ENCODE results near the gene DNMT3A.

DNMT3A gene

DNA sequence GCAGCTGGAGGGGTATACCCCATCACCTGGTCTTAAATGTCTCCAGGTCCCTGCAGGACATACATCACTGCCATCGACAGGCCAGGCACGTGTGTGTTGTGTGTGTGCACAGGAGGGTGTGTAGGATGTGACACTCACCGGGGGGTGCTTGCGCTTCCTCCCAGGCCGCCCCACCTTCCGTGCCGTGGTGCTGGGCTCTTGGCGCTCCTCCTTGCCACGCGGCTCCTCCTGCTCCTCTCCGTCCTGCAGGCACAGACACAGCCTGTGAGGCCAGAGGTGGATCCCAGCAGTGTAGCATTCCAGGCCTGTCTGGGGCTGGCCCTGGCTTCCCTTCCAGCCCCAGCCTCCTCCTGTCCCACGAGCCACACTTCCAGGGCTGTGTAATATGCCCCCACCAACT, 41.7 kb downstream of the DNMT3A start:
- no peak overlapping the region for H4K91ac ChIP-seq (ENCODE audit: low read depth, low read length, poor library complexity)
- WGBS, 2 donors (ENCODE audit: extremely low coverage in 2 of 2, insufficient read length in 2 of 2, insufficient replicate concordance in 1 of 2), result no CpG with 5 or more reads among the region's 12 CpGs
- no peak overlapping the region for H4K8ac ChIP-seq (ENCODE audit: low read depth, low read length)
- no peaks in the 10 kb centered on the region for H3K9me3 ChIP-seq (replicated peaks in 1 of 2; ENCODE audit: control insufficient read depth in 2 of 2, insufficient read depth in 1 of 2, low read depth in 1 of 2, low read length in 2 of 2)
- H3K18ac ChIP-seq (ENCODE audit: low read length), result peak overlapping the region; percentile 63
- peak overlapping the region in 1 of 2 donors; percentile 66 for H3K4me3 ChIP-seq (ENCODE audit: low read length in 2 of 2)
- no peak overlapping the region for H3K9ac ChIP-seq (ENCODE audit: low read depth, low read length, poor library complexity)
- H3K4me1 ChIP-seq (ENCODE audit: control insufficient read depth in 2 of 2, insufficient read depth in 1 of 2, low read depth in 1 of 2, low read length in 2 of 2), result peaks cover 6 to 16% of the 10 kb centered on the region in 2 donors
- H3K36me3 ChIP-seq (replicated peaks in 1 of 2; ENCODE audit: control insufficient read depth in 2 of 2, insufficient read depth in 2 of 2, low read length in 2 of 2), result no peaks in the 10 kb centered on the region
- H2AK5ac ChIP-seq (ENCODE audit: low read depth, low read length), result peak overlapping the region; percentile 91
- no peak overlapping the region for H2AFZ ChIP-seq (ENCODE audit: low read length)
- H2BK120ac ChIP-seq (ENCODE audit: low read depth, low read length), result no peak overlapping the region
- no peak overlapping the region for H2BK5ac ChIP-seq (ENCODE audit: low read length)
- peak overlapping the region; percentile 25 for H3K14ac ChIP-seq (ENCODE audit: low read length)
- H2BK15ac ChIP-seq (ENCODE audit: low read length), result peak overlapping the region; percentile 53
- peak overlapping the region; percentile 56 for H3K4ac ChIP-seq (ENCODE audit: low read length)
- H3K27ac ChIP-seq (replicated peaks; ENCODE audit: low read length), result no peak overlapping the region
- H3K79me1 ChIP-seq (ENCODE audit: low read depth, low read length), result no peaks in the 10 kb centered on the region
- H3K4me2 ChIP-seq (ENCODE audit: insufficient read depth, low read length, poor library complexity, severe bottlenecking), result no peak overlapping the region
- H3K27me3 ChIP-seq (ENCODE audit: control insufficient read depth in 3 of 3, insufficient read depth in 3 of 3, low read depth in 1 of 3, low read length in 3 of 3), result no peaks in the 10 kb centered on the region
- peak overlapping the region; percentile 87 for H2BK12ac ChIP-seq (ENCODE audit: low read length)
- DNase-seq (ENCODE audit: low spot score), result no peak
- peak overlapping the region; percentile 81 for H3K23ac ChIP-seq (ENCODE audit: low read depth, low read length, poor library complexity)

DNA sequence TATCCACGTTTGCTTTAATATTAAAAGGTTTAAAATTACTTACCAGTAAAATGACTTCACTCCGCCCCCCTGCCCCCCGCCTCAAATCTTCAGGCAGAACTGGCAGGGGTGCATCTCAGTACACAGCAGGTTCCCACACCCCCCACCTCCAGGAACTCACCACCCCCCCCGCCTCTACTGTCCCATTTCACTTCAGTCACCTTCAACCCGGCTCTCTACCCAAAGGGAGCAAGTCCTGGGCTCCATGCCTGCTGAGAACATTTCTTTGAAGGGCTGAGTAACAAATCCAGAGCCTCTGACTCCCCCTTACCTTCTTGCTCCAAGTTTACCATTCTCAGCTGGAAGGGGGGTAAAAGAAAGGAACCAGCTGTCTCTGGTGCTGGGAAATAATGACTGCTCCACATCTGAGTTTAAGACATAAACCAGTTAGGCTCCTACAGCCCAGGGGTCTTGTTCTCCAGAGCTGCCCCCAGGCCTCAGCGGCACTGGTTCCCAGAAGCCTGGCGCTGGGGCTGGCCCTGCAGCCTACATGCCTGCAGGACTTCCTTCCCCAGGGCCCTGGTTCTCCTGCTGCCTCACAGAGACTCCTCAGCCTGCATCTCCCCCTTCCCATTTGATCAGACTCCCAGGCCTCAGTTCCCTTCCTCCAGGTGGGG, 42.8 kb downstream of the DNMT3A start:
- H3K18ac ChIP-seq (ENCODE audit: low read length), result no peak overlapping the region

DNA sequence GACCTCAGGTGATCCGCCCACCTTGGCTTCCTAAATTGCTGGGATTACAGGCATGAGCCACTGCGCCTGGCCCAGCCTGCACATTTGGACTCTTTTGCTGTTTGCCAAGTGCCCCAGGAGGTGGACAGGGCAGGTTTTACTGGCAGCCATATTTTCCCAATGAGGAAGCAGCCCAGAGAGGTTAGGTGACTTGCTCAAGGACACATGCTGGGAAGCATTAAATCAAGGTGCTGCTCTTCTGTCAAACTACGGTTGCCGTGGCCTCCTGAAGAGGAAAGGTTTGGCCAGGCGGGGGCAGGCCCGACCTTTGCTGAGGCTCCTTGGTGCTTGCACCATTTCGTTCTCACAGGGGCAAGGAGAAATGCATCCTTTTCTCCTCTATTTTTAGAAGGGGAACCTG, 44.0 kb downstream of the DNMT3A start:
- Histone ChIP-seq H2BK5ac (ENCODE audit: low read length) (no peak overlapping the region), H3K23ac (ENCODE audit: low read depth, low read length, poor library complexity) (peak overlapping the region; percentile 52), H3K79me1 (ENCODE audit: low read depth, low read length) (no peaks in the 10 kb centered on the region), H3K27ac (replicated peaks; ENCODE audit: low read length) (no peak overlapping the region), H4K8ac (ENCODE audit: low read depth, low read length) (no peak overlapping the region), H3K9me3 (replicated peaks in 1 of 2; ENCODE audit: control insufficient read depth in 2 of 2, insufficient read depth in 1 of 2, low read depth in 1 of 2, low read length in 2 of 2) (no peaks in the 10 kb centered on the region), H2BK120ac (ENCODE audit: low read depth, low read length) (no peak overlapping the region), H2AK5ac (ENCODE audit: low read depth, low read length) (no peak overlapping the region), H4K91ac (ENCODE audit: low read depth, low read length, poor library complexity) (no peak overlapping the region), H3K9ac (ENCODE audit: low read depth, low read length, poor library complexity) (no peak overlapping the region), H3K18ac (ENCODE audit: low read length) (no peak overlapping the region), H3K36me3 (replicated peaks in 1 of 2; ENCODE audit: control insufficient read depth in 2 of 2, insufficient read depth in 2 of 2, low read length in 2 of 2) (no peaks in the 10 kb centered on the region), H2AFZ (ENCODE audit: low read length) (no peak overlapping the region), H2BK12ac (ENCODE audit: low read length) (no peak overlapping the region), H3K4me2 (ENCODE audit: insufficient read depth, low read length, poor library complexity, severe bottlenecking) (no peak overlapping the region), H3K4me3 (ENCODE audit: low read length in 2 of 2) (no peak overlapping the region), H3K4me1 (ENCODE audit: control insufficient read depth in 2 of 2, insufficient read depth in 1 of 2, low read depth in 1 of 2, low read length in 2 of 2) (peaks cover 9 to 11% of the 10 kb centered on the region in 2 donors), H3K27me3 (ENCODE audit: control insufficient read depth in 3 of 3, insufficient read depth in 3 of 3, low read depth in 1 of 3, low read length in 3 of 3) (no peaks in the 10 kb centered on the region), H2BK15ac (ENCODE audit: low read length) (no peak overlapping the region), H3K4ac (ENCODE audit: low read length) (no peak overlapping the region), H3K14ac (ENCODE audit: low read length) (peak overlapping the region; percentile 38)
- WGBS, 2 donors (ENCODE audit: extremely low coverage in 2 of 2, insufficient read length in 2 of 2, insufficient replicate concordance in 1 of 2), result no CpG with 5 or more reads among the region's 7 CpGs
- DNase-seq (ENCODE audit: low spot score), result no peak

More for the DNA sequence above, 42.8 kb downstream of the DNMT3A start:
- H3K4me1 ChIP-seq (ENCODE audit: control insufficient read depth in 2 of 2, insufficient read depth in 1 of 2, low read depth in 1 of 2, low read length in 2 of 2), result peaks cover 10 to 15% of the 10 kb centered on the region in 2 donors
- H3K14ac ChIP-seq (ENCODE audit: low read length), result no peak overlapping the region
- H3K23ac ChIP-seq (ENCODE audit: low read depth, low read length, poor library complexity), result no peak overlapping the region
- no peak overlapping the region for H3K27ac ChIP-seq (replicated peaks; ENCODE audit: low read length)
- WGBS, 2 donors (ENCODE audit: extremely low coverage in 2 of 2, insufficient read length in 2 of 2, insufficient replicate concordance in 1 of 2), result no CpG with 5 or more reads among the region's 7 CpGs
- H3K4me2 ChIP-seq (ENCODE audit: insufficient read depth, low read length, poor library complexity, severe bottlenecking), result no peak overlapping the region
- no peak overlapping the region for H2AFZ ChIP-seq (ENCODE audit: low read length)
- no peak overlapping the region for H2BK12ac ChIP-seq (ENCODE audit: low read length)
- H3K9me3 ChIP-seq (replicated peaks in 1 of 2; ENCODE audit: control insufficient read depth in 2 of 2, insufficient read depth in 1 of 2, low read depth in 1 of 2, low read length in 2 of 2), result no peaks in the 10 kb centered on the region
- no peak overlapping the region for H3K4me3 ChIP-seq (ENCODE audit: low read length in 2 of 2)
- H2BK15ac ChIP-seq (ENCODE audit: low read length), result no peak overlapping the region
- H3K79me1 ChIP-seq (ENCODE audit: low read depth, low read length), result no peaks in the 10 kb centered on the region
- no peak overlapping the region for H3K4ac ChIP-seq (ENCODE audit: low read length)
- H4K8ac ChIP-seq (ENCODE audit: low read depth, low read length), result no peak overlapping the region
- no peak overlapping the region for H2BK5ac ChIP-seq (ENCODE audit: low read length)
- H3K36me3 ChIP-seq (replicated peaks in 1 of 2; ENCODE audit: control insufficient read depth in 2 of 2, insufficient read depth in 2 of 2, low read length in 2 of 2), result no peaks in the 10 kb centered on the region
- no peak overlapping the region for H2BK120ac ChIP-seq (ENCODE audit: low read depth, low read length)
- H2AK5ac ChIP-seq (ENCODE audit: low read depth, low read length), result peak overlapping the region; percentile 21
- no peaks in the 10 kb centered on the region for H3K27me3 ChIP-seq (ENCODE audit: control insufficient read depth in 3 of 3, insufficient read depth in 3 of 3, low read depth in 1 of 3, low read length in 3 of 3)
- H3K9ac ChIP-seq (ENCODE audit: low read depth, low read length, poor library complexity), result no peak overlapping the region
- H4K91ac ChIP-seq (ENCODE audit: low read depth, low read length, poor library complexity), result no peak overlapping the region
- no peak for DNase-seq (ENCODE audit: low spot score)

DNA sequence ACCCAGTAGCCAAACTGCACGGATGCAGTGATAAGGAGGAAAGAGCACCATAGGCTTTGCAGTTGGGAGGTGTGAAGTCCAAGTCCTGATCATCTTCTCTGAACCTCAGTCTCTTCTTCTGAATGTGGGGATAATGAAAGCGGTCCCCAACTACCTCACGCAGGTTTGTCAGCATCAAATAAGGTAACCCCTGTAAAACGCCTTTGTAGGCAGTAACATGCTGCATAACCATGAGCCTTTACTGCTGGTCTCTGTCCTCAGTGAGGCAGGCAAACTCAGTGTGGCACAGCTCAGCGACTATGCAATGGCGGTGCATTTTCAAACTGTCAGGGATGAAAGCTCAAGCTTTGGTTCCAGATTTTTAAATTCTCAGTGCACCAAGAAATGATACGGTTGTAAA, 46.1 kb downstream of the DNMT3A start:
- no peak overlapping the region for H3K14ac ChIP-seq (ENCODE audit: low read length)
- H3K4me2 ChIP-seq (ENCODE audit: insufficient read depth, low read length, poor library complexity, severe bottlenecking), result no peak overlapping the region
- H2BK5ac ChIP-seq (ENCODE audit: low read length), result no peak overlapping the region
- H3K4ac ChIP-seq (ENCODE audit: low read length), result no peak overlapping the region
- no CpG with 5 or more reads among the region's 7 CpGs for WGBS, 2 donors (ENCODE audit: extremely low coverage in 2 of 2, insufficient read length in 2 of 2, insufficient replicate concordance in 1 of 2)
- H2AFZ ChIP-seq (ENCODE audit: low read length), result no peak overlapping the region
- no peak overlapping the region for H2AK5ac ChIP-seq (ENCODE audit: low read depth, low read length)
- H2BK120ac ChIP-seq (ENCODE audit: low read depth, low read length), result no peak overlapping the region
- no peak for DNase-seq (ENCODE audit: low spot score)
- H3K9ac ChIP-seq (ENCODE audit: low read depth, low read length, poor library complexity), result no peak overlapping the region
- H2BK15ac ChIP-seq (ENCODE audit: low read length), result no peak overlapping the region
- H3K27ac ChIP-seq (replicated peaks; ENCODE audit: low read length), result no peak overlapping the region
- no peaks in the 10 kb centered on the region for H3K36me3 ChIP-seq (replicated peaks in 1 of 2; ENCODE audit: control insufficient read depth in 2 of 2, insufficient read depth in 2 of 2, low read length in 2 of 2)
- no peak overlapping the region for H3K4me3 ChIP-seq (ENCODE audit: low read length in 2 of 2)
- no peaks in the 10 kb centered on the region for H3K79me1 ChIP-seq (ENCODE audit: low read depth, low read length)
- no peak overlapping the region for H4K8ac ChIP-seq (ENCODE audit: low read depth, low read length)
- no peak overlapping the region for H4K91ac ChIP-seq (ENCODE audit: low read depth, low read length, poor library complexity)
- H3K27me3 ChIP-seq (ENCODE audit: control insufficient read depth in 3 of 3, insufficient read depth in 3 of 3, low read depth in 1 of 3, low read length in 3 of 3), result no peaks in the 10 kb centered on the region
- no peak overlapping the region for H3K23ac ChIP-seq (ENCODE audit: low read depth, low read length, poor library complexity)
- H2BK12ac ChIP-seq (ENCODE audit: low read length), result no peak overlapping the region
- peaks cover 9 to 11% of the 10 kb centered on the region in 2 donors for H3K4me1 ChIP-seq (ENCODE audit: control insufficient read depth in 2 of 2, insufficient read depth in 1 of 2, low read depth in 1 of 2, low read length in 2 of 2)
- H3K18ac ChIP-seq (ENCODE audit: low read length), result no peak overlapping the region
- H3K9me3 ChIP-seq (replicated peaks in 1 of 2; ENCODE audit: control insufficient read depth in 2 of 2, insufficient read depth in 1 of 2, low read depth in 1 of 2, low read length in 2 of 2), result no peaks in the 10 kb centered on the region

Measured in neuronal stem cell (in vitro differentiated cells).